Activated effector memory CD4-positive, alpha-beta T cell treated with anti-CD3 and anti-CD28 coated beads, Interleukin-2, amount 50 U/mL, for 16 hours (primary cell): Measurements from ENCODE around the gene TSEN15.
"Not testable (repeated sequence)": the region's sequence is repeated elsewhere in the genome, so short reads cannot be mapped to it uniquely, and the experiment has no call there.

ENCODE experiments used
- DNase-seq: peaks from one replicate; pipeline ENCODE4 v3.0.0-alpha.2; 2020

TSEN15 gene

GRCh38 chr1:184059887-184060286 lies 8.4 kb downstream of the TSEN15 start:
- no peak for DNase-seq

GRCh38 chr1:184060316-184060715 lies 8.8 kb downstream of the TSEN15 start:
- DNase-seq = no peak

DNA sequence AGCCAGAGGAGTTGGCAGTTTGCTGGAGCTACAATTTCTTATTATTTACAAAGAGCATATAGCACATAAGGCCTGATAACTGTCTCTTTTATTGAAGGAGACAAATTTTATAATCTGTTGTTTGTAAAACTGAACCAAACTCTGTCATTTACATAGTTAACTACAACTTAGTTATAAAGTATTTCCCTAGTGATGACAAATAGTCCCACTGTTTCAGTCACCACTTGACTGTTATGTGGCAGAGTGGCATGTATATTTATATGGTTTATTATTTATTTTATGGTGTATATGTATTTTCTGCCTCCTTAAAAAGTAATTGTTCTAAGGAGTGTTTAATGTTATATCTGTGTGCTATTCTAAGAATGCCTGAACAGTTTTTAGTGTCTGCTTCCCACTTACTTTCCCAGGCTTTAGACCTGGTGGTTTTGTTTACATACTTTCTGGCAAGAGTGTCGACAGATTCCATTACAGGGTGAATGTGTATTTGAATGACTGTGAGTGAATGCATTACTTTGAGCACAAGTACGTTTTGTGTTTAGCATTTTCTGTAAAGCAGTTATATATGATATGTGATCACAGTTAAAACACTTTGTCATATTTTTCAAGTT lies 10.0 kb downstream of the TSEN15 start:
- DNase-seq = no peak

DNA sequence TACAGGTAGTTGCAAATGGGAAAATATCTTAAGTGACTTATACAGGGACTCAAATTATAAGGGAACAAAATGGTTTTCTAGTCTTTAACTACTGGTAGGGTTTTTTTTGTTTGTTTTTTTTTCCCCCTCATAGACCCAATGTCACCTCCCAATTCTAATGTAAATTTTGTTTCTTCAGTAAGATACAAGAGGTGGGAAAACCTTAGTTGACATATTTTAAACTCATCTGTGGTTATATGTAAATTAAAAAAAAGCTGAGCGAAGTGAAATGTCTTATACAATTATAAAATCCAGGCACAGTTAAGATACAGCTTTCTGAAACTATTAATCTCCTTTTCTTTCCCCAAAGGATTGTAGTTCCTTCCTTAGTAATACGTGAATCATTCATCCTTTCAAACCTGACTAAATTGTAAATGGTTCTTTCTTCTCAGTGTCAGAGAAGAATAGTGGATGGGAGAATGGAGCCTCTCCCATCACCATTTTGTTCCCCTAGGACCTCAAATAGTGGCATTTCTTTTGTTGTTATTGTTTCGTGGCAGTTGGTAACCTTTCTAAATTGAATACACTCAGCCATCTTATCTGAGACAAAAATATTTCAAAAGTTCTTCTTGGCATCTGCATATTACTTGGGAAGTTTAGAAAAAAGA lies 11.2 kb downstream of the TSEN15 start:
- no peak for DNase-seq

DNA sequence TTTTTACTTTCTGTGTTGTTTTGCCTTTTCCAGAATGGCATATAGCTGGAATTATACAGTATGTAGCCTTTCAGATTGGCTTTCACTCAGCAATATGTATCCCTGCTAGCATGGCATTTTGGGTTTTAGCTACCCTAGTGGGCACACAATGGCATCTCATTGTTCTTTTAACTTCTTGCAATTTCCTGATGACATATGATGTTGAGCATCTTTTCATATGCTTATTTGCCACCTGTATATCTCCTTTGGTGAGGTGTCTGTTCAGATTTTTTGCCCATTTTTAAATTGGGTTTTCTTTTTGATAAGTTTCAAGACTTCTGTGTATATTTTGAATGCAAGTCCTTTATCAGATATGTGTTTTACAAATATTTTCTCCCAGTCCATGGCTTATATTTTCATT lies 14.0 kb downstream of the TSEN15 start:
- no peak for DNase-seq

DNA sequence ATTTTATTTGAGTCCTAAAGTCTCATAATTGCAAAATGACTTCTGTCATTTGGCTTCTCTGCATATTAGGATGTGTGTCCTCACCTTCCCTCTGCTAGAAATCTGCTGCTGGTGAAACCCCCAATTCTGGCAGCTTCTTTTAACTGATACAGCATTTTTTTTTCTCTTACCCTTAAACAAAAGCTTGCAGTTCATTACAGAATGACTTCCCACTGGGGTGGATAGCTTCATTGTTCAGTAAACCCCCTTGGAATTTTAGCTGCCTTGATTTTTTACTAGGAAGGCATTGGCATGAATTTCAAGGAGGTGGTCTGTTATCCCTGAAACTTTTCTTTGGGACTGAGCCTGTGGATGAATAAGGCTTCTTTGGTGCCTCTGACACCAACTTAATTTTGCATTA lies 16.8 kb downstream of the TSEN15 start:
- no peak for DNase-seq

DNA sequence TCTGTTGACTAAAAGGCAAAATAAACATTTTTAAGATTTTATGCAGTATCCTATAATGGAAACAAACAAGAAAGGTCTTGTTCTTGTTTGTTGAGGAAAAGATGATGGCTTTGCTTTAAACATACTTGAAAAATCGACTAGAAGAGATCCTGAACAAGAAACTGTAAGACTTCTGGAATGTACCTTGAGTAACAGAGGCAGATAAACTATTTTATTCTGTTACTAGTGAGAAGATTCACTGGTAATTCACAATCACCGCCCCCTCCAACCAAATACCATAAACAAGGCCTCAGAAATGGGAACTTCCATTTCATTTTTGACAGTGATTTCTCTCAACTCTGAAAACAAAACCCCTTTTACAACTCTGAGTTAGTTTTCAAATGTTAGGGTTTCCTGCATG lies 18.1 kb downstream of the TSEN15 start:
- DNase-seq = no peak

DNA sequence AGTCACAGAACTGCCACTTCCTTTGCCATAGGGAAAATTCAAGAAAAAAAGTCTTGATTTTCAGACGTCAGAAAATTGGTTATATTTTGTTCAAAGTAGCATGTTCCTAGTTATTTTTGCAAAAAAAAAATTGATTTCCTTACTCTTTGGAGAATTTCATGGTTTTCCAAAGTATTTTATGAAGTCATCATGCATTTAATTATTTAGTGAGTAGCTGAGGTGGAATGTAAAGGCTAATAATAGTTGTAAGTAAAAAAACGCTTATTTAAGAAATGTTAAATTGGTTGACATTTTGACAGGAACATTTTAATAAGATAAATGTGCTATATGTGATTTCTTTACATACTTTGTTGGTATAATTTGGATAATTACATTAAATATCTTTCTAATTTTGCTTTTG lies 20.8 kb downstream of the TSEN15 start:
- no peak for DNase-seq

GRCh38 chr1:184074383-184074782 lies 22.9 kb downstream of the TSEN15 start:
- DNase-seq = no peak

DNA sequence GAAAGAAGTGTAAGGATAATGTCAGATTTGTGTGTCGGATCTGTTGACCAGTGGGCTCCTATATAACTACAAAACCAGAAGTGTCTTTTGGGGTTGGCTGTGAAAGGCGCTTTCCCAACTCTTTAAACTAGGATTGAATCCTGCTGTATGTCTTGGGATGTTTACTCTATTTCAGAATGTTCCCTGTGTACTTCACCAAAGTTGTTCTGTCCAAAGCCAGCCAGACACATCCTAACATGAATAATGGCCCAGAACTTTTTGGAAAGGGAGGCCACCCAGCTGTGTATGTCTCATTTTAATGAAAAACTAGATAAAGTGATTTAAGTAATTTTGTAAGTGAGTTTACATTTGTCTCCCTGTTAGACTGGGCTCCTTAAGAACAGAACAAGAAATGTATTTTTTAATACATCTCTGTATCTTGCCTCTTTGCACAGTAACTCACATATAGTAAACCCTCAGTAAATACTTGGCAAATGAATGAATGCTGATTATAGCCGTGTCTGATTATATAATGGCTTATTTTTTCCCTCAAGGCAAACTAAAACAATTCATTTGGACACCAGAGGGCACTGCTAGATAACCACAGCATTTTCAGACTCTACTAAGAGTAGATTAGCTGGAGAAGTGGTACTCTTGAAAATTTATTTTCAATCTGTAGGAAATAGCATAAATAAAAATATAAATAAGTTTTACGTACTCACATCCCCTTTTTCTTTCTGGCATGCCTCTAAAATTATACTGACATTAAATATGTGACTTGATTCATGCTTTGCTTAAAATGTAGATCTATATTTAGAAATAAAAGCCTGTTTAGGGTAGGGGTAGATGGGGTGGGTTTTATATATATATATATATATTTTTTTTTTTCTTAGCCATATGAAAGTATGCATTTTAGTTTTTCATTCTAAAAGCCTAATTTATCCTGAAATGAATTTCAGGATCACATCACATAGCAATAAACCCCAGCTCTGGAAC lies 23.8 kb downstream of the TSEN15 start:
- no peak for DNase-seq

DNA sequence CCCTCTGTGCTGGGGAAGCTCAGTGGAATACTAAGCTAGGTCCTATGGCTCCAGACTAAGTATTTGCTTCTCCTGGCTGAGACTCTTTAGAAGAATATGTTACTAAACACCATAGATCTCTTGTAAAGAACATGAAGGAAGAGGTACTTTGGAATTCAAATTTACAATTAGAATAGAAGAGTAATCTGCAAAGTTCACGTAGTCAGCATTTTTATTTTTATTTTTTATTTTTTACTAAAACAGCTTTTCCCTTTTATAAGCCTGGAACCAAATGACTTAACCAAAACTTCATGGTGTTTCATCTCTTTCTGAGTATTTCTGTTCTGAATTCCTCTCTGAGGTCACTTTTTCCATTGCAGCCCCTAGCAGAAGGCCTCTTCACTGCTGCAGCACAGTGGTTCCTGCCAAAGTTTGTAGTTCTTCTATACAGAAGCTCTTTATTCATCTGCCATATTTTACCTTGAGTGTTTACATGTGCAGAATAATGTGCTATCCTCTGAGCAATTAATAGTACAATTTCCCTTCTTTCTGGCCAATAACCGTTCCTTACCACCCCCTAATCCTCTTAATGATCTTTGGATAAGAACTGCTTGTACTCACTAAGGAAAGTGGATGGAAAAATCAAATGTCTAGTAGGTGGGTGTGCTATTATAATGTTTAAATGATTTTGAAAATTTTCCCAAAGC lies 27.2 kb downstream of the TSEN15 start:
- DNase-seq = no peak

- no peak for DNase-seq
Observed at GRCh38 chr1:184080309-184080708, 28.8 kb downstream of the TSEN15 start.

DNA sequence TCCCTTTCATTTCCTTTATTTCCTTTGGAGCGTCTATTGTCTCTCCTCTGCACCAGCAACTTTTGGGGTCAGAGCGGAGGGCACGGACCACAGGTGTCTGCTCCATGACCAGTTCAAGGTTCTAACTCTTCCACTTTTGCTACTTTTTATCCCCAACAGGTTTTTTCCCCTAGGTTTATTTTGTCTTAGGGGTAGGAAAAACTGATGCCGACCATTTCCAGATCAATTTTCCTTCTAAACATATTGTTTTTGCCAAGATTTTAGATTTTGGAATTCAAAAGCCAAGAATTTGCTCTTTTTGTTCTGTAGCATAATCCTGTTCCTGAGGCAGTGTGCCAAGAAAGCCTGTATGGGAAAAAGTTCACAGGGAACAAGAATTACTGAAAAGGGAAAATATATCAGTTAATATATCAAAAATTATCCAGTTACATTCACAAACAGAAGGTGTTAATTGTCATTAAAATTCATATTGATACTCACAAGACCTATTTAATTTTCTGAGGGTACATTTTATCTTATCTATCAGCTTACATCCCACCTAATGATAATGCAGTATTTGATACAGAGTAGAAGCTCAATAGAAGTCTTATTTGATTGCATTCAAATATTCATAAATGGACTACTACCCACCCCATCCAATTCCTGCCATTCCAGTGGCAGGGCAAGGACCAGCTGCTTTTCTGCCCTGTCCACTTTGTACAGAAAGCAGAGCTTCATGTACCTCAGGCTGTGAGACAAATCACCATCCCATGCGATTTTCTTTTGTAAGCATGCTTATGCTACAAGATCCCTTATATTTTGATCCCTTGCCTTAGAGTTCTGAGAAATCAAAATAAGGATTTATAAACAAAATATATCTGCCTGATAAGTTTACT lies 31.2 kb downstream of the TSEN15 start:
- no peak for DNase-seq

DNA sequence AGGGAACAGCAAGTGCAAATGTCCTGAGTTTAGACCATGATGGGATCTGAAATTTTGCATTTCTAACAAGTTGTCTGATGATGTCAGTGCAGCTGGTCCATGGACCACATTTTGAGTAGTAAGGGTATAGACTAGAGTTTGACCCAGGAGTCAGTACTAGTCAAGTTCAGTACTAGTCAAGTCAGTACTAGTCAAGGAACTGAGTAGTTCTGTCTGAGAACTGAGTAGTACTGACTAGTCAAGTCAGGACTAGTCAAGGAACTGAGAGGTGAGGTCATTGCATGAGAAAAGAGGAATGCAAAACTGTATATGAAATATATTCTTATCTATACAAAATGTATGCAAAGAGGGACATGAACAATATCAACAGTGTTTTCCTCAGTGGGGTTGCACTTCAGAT lies 34.1 kb downstream of the TSEN15 start:
- DNase-seq = no peak

DNA sequence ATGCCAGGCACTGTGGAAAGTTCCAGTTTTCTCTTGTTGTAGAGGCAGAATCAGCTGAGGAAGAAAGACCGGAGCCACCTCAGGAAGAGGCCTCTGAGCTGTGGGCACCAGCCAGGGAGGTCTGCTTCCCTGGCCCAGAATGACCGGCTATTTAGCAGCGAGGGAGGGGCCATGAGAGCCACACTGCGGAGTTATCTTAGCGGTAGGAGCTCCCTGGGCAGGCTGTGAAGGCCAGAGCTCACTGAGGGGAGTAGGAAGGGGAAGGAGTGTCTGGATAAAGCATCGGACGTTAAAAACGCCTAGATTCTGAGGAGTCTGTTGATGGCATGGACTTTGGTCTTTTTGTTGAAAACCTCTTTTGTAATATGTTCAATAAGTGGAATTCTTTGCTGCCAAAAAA lies 36.5 kb downstream of the TSEN15 start:
- no peak for DNase-seq

- no peak for DNase-seq
Observed at GRCh38 chr1:184093071-184093470, 41.5 kb downstream of the TSEN15 start.

DNA sequence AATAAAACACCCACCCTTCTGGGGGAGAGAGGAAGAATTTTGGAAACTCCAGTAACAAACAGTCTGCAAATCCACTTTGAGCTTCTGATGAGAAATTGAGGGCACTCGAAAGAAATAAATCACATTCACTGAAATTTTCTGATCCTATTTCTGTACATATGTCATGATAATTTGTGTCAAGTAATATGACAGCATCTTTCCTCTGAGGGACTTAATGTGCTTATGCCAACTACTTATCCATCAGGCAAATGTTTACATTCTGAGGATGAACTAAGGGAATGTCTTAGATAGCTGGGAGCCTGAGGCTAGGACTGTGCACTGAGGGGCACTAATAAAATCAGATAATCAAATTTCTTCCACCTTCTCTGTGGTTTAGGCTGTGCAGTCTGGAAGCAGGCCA lies 44.5 kb downstream of the TSEN15 start:
- no peak for DNase-seq

- not testable (repeated sequence) for DNase-seq
Observed at GRCh38 chr1:184096580-184096979, 45.0 kb downstream of the TSEN15 start.

- DNase-seq = no peak
Observed at GRCh38 chr1:184101141-184101540, 49.6 kb downstream of the TSEN15 start.

DNA sequence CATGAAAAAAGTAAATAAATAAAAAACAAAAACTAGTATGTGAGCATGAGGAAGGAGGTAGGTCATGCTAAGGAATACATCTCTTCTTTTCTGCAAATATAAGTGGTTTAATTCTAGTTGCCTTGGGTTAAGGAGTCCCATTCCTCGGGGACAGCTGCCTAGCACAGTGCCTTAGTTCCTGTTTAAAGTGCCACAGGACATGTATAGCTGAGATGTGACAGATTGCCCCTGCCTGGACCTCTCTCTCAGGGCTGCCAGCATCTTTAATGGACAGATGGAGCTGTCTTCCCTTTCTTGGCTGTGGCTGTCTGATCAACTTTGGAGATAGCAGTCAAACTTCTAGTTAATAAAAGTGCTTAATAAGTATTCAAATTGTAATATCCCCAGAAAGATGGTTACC lies 50.0 kb downstream of the TSEN15 start:
- no peak for DNase-seq

DNA sequence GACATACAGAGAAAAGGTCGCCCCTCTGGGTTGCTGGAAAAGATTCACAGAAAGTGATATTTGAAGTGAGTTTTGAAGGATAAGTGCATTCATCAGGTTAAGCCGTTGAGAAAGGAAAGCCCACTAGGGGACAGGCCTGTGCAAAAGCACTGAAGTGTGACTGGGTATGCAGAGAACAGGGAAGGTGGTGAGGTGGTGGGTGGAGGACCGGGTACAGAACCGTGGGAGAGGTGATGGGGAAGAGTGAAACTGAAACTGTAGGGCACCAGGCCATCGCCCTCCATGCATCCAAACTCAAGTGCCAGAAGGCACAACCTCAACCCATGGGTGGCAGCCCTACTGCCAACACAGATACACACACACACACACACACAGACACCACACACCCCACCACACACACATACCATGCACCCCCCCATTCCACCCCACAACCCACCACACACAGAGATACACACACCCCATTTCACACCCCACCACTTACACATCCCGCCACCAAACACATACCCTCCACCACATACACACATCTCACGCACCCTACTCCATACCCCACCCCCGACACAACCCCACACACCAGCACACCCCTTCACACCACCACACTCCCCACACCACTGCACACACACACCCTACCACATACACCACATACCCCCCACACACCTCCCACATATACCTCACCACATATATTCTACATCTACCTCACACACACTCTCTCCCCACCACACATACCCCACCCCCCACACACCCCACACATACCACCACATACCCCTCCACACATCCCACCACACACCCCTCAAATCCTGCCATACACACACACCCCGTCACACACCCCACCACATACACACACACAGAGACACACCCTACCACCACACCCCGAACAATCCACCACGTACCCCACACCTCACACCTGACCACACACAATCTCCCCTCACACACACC lies 59.0 kb downstream of the TSEN15 start:
- DNase-seq = peak; percentile 63
